GM18868 (cell line): ENCODE data around the gene SLC6A1.
"Not testable (repeated sequence)": the region's sequence is repeated elsewhere in the genome, so short reads cannot be mapped to it uniquely, and the experiment has no call there.

Experiments
- ATAC-seq: cut with Tn5 transposase; IDR thresholded peaks from one replicate; pipeline ENCODE4 v1.9.1; 2021; ENCODE audit warnings: mild to moderate bottlenecking, moderate library complexity; ENCODE audit not compliant: unreplicated experiment

Gene SLC6A1

GRCh38 chr3:11057655-11058054 lies 65.1 kb downstream of the SLC6A1 start:
- no peak for ATAC-seq

DNA sequence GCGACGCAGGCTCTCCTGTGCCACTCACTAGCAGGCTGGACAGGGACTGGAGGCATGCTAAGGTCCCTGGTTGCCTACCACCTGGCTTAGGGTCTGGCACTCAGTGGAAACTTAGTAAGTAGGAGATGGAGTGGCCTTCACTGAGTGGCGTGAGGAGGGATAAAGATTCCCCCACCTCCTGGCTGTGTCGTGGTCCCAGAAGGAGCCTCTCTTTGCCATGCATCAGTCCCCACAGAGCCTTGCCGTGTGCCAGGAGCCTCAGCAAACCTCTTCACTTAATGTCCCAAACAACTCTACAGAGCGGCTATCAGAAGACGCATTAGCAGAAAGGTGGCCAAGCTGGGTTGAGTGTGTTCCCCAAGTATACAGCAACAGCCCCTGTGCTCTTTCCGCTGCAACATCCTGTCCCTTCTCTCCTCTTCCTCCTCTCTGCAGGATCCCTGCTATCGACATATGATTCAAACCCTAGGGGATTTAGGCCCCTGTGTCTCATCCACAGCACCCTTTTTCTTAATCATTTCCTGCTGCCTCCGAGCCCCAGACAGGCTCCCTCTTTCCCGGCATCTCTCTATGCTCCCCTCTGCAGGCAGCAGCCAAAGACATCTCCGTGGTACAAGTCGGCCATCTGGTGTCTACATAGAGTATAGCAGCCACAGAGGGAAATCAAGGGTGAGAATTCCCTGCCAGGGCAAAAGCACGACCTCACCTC lies 66.7 kb downstream of the SLC6A1 start:
- no peak for ATAC-seq

- ATAC-seq = no peak
These were observed 67.2 kb downstream of the SLC6A1 start for GRCh38 chr3:11059799-11060115.

DNA sequence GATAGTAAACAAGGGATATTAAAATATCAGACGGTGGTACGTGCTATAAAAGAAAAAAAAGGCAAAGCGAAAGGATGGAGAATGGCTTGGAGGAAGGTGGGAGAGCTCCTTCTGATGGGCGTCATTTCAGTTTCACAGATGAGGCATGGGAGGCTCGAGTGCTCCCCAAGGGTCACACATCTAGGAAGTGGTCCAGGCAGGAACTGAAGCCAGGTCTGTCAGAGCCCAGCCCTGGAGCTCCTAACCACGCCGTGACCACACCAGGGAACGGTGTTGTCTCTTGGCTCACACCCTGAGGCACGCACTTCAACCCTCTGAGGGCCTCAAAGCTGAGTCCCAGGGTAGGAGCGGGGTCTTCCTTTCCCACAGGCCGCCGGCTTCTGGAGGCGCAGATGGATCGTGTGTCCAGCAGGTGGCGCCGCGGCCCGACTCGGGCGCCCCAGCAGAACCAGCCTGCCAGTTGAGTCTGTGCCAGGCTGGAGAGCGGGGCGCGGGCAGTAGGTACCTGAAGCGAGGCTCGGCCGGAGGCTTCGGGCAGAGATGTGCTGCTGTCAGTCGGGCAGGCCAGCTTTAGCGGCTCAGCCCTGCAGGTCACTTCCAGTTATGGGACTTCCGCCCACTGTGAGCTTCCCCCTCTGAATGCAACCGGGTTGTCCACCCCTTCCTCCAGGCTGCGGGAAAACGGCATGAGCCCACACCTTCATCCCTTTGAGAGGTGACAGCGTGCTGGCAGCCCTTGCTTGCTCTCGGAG lies 68.1 kb downstream of the SLC6A1 start:
- no peak for ATAC-seq

GRCh38 chr3:11061268-11061871 lies 68.8 kb downstream of the SLC6A1 start:
- ATAC-seq = not testable (repeated sequence)

GRCh38 chr3:11062704-11063103 lies 70.2 kb downstream of the SLC6A1 start:
- ATAC-seq = no peak

- ATAC-seq = no peak
These were observed 78.7 kb downstream of the SLC6A1 start for GRCh38 chr3:11071096-11071755.

GRCh38 chr3:11072631-11073030 lies 80.1 kb downstream of the SLC6A1 start:
- ATAC-seq = no peak

GRCh38 chr3:11074011-11074410 lies 81.5 kb downstream of the SLC6A1 start:
- no peak for ATAC-seq

DNA sequence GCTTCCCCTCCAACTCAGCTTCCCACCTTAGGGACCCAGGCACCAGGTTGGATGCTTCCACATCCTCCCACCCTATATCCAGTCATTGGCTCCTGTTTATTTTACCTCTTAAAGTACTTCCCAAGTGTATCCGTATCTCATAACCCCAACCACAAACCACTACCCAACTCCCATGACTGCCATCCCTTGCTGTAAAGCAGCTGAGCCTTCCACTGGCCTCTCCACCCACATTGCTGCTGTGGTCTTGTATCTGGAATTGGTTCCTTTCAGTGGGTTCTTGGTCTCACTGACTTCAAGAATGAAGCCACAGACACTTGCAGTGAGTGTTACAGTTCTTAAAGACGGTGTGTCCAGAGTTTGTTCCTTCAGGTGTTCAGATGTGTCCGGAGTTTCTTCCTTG lies 81.9 kb downstream of the SLC6A1 start:
- no peak for ATAC-seq

- not testable (repeated sequence) for ATAC-seq
These were observed 82.6 kb downstream of the SLC6A1 start for GRCh38 chr3:11075122-11075521.

- no peak for ATAC-seq
These were observed 84.2 kb downstream of the SLC6A1 start for GRCh38 chr3:11076711-11077110.

DNA sequence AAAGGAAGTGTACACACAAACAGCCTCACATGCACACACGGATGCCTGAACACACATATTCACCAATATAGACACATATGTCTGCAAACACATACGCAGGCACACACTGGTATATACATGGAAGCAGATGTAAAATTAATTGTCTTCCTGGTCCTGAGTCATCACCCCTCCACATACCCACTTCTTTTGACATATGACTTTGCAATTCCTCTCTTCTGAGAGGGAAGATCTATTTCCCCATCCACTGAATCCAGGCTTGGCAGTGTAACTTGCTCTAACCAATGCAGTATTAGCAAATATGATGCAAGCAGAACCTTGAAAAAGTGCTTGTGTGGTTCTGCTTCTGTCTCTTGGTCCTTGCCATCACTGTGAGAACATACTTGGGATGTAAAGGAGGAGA lies 84.9 kb downstream of the SLC6A1 start:
- no peak for ATAC-seq

DNA sequence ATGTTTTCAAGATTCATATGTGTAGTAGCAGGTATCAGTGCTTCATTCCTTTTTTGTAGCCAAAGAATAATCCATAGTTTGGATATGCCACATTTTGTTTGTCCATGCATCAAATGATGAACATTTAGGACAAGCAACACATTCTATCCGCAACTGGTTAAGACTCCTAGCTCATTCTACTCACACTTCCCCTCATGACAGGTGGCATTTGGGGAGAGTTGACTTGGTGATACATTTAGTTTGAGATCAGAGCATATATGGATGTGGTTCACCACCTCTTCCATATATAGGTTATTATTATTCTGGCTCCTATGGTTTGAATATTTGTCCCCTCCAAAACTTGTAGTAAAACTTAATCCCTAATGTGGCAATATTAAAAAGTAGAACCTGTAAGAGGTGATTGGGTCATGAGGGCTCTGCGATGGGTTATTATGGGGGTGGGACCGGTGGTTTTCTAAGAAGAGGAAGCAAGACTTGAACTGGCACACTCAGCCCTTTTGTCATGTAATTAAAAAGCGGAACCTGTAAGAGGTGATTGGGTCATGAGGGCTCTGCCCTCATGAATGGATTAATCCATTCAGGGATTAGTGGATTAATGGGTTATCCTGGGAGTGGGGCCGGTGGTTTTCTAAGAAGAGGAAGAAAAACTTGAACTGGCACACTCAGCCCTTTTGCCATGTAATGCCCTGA lies 86.4 kb downstream of the SLC6A1 start:
- ATAC-seq = no peak

DNA sequence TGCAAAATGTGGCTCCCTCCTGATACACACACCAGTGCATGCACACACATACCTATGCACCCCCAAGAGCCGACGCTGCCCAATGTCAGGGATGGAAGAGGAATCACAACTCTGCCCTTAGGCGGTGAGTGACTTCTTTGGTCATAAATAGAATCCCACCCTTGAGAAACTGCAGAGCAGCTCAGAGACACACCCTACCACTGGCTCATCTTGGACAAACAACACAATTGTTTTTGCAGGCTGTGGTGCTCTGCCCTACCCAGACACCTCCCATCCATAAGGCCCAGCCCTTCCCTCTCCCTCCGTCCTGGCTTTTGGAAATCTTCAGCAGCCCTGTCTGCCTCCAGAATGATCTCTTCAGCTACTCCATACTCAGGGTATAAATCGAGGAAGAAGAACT lies 87.9 kb downstream of the SLC6A1 start:
- ATAC-seq = no peak

- no peak for ATAC-seq
These were observed 91.5 kb downstream of the SLC6A1 start for GRCh38 chr3:11084098-11084497.

- ATAC-seq = no peak
These were observed 92.1 kb downstream of the SLC6A1 start for GRCh38 chr3:11084677-11085076.

GRCh38 chr3:11085093-11085840 lies 92.7 kb downstream of the SLC6A1 start:
- no peak for ATAC-seq

DNA sequence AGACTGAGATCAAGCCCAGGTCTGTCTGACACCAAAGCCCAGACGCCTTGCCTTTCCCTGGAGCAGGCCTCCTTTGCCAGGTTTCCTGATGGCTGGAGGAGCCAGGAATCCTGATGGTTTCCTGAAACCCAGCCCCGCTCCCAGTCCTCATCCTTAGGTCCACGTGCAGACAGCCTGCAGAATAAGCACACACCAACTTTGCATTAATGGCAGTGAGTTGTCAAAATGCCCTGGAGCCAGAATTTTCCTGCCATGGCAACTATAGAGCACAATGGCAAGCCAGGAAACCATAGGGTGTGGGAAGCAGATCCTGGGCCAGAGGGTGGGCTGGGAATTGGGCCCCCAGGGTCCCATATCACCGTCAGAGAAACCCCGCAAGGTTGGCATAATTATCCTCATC lies 94.3 kb downstream of the SLC6A1 start:
- no peak for ATAC-seq

- ATAC-seq = no peak
These were observed 95.5 kb downstream of the SLC6A1 start for GRCh38 chr3:11088066-11088465.
